ENCODE results near the gene HP.
"Not testable (repeated sequence)": the region's sequence is repeated elsewhere in the genome, so short reads cannot be mapped to it uniquely, and the experiment has no call there.

HP gene

GRCh38 chr16:72072514-72073342 is 18.4 kb downstream of the HP start:
- H3K9ac ChIP-seq, result no peak overlapping the region
- no peak overlapping the region for H3K4me3 ChIP-seq (ENCODE audit: low read depth, low read length)
- no peaks in the 10 kb centered on the region for H3K79me2 ChIP-seq
- no peaks in the 10 kb centered on the region for H3K9me3 ChIP-seq (ENCODE audit: control insufficient read depth, low read length)
- no peak overlapping the region for H3K27ac ChIP-seq
- H3K4me2 ChIP-seq (ENCODE audit: low read length), result no peak overlapping the region
- no peaks in the 10 kb centered on the region for H3K27me3 ChIP-seq (ENCODE audit: control insufficient read depth, insufficient read depth, low read length)
- H3K4me1 ChIP-seq, result no peaks in the 10 kb centered on the region
- no peak overlapping the region for H2AFZ ChIP-seq
- TF ChIP-seq CTCF (IDR thresholded peaks at IDR 0.05), result no peak
- no peaks in the 10 kb centered on the region for H3K36me3 ChIP-seq (ENCODE audit: control insufficient read depth, insufficient read depth, low read length)

- Histone ChIP-seq H3K9me3 (ENCODE audit: control insufficient read depth, low read length) (no peaks in the 10 kb centered on the region), H3K27ac (no peak overlapping the region), H3K9ac (no peak overlapping the region), H3K4me3 (ENCODE audit: low read depth, low read length) (no peak overlapping the region), H3K36me3 (ENCODE audit: control insufficient read depth, insufficient read depth, low read length) (no peaks in the 10 kb centered on the region), H3K4me2 (ENCODE audit: low read length) (no peak overlapping the region), H3K4me1 (no peaks in the 10 kb centered on the region), H3K27me3 (ENCODE audit: control insufficient read depth, insufficient read depth, low read length) (no peaks in the 10 kb centered on the region), H2AFZ (no peak overlapping the region), H3K79me2 (no peaks in the 10 kb centered on the region)
- no peak for TF ChIP-seq CTCF (IDR thresholded peaks at IDR 0.05)
These were observed 19.4 kb downstream of the HP start for GRCh38 chr16:72073560-72074230.

- not testable (repeated sequence) for H3K9me3 ChIP-seq (ENCODE audit: control insufficient read depth, low read length); H3K27ac ChIP-seq; H3K9ac ChIP-seq; H3K4me3 ChIP-seq (ENCODE audit: low read depth, low read length); H3K27me3 ChIP-seq (ENCODE audit: control insufficient read depth, insufficient read depth, low read length); H3K79me2 ChIP-seq; H3K4me1 ChIP-seq; H3K36me3 ChIP-seq (ENCODE audit: control insufficient read depth, insufficient read depth, low read length); H3K4me2 ChIP-seq (ENCODE audit: low read length); H2AFZ ChIP-seq
These were observed 20.8 kb downstream of the HP start for GRCh38 chr16:72075067-72075466.

- not testable (repeated sequence) for H3K4me2 ChIP-seq (ENCODE audit: low read length); H2AFZ ChIP-seq; H3K27me3 ChIP-seq (ENCODE audit: control insufficient read depth, insufficient read depth, low read length); H3K4me3 ChIP-seq (ENCODE audit: low read depth, low read length); H3K36me3 ChIP-seq (ENCODE audit: control insufficient read depth, insufficient read depth, low read length); H3K79me2 ChIP-seq; H3K27ac ChIP-seq; H3K9ac ChIP-seq; H3K4me1 ChIP-seq; H3K9me3 ChIP-seq (ENCODE audit: control insufficient read depth, low read length)
These were observed 22.8 kb downstream of the HP start for GRCh38 chr16:72076991-72077706.

- Histone ChIP-seq H3K4me3 (ENCODE audit: low read depth, low read length) (no peak overlapping the region), H3K27ac (no peak overlapping the region), H3K27me3 (ENCODE audit: control insufficient read depth, insufficient read depth, low read length) (no peaks in the 10 kb centered on the region), H3K36me3 (ENCODE audit: control insufficient read depth, insufficient read depth, low read length) (no peaks in the 10 kb centered on the region), H2AFZ (no peak overlapping the region), H3K4me2 (ENCODE audit: low read length) (no peak overlapping the region), H3K9me3 (ENCODE audit: control insufficient read depth, low read length) (no peaks in the 10 kb centered on the region), H3K9ac (no peak overlapping the region), H3K4me1 (no peaks in the 10 kb centered on the region), H3K79me2 (peaks cover 2% of the 10 kb centered on the region)
- no peak for TF ChIP-seq CTCF (IDR thresholded peaks at IDR 0.05)
These were observed 29.6 kb downstream of the HP start for GRCh38 chr16:72083778-72084404.

Measured in parathyroid adenoma (tissue), 2 donors.